C4-2B (cell line): ENCODE data around the gene TRIM37.

Experiments
- H3K27ac ChIP-seq: fragments of 450-650 bp; 2 replicates; pipeline ENCODE4 v1.5.1; 2017
- ZFX ChIP-seq: fragments of 450-650 bp; IDR thresholded peaks from 2 replicates; pipeline ENCODE4 v1.6.1; 2017
- TF ChIP-seq, protein P1 (sequence below): fragments of 450-650 bp; conservative IDR thresholded peaks from 2 replicates; pipeline ENCODE4 v1.5.1; 2017; ENCODE audit warnings: mild to moderate bottlenecking

TRIM37 gene

DNA sequence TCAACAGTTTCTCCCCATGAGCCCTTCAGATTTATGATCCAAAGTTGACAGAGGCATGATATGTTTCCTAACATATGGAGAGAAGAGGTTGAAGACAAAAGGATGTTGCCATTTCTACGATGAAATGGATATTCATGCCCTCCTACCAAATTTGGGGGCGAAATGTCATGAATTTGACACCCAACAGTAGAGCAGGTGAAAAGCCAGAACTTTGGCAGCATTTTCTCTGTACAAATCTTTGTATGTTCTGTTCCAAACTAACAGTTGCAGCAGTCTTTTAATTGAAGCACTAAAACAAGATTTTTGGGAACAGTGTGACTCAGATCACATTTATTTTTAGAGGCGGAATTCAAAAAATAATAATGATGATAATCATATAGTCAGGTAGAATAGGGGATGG lies 130.1 kb downstream of the TRIM37 start:
- H3K27ac ChIP-seq, result no peak overlapping the region
- no peak for TF ChIP-seq ZFX
- TF ChIP-seq, protein P1, sequence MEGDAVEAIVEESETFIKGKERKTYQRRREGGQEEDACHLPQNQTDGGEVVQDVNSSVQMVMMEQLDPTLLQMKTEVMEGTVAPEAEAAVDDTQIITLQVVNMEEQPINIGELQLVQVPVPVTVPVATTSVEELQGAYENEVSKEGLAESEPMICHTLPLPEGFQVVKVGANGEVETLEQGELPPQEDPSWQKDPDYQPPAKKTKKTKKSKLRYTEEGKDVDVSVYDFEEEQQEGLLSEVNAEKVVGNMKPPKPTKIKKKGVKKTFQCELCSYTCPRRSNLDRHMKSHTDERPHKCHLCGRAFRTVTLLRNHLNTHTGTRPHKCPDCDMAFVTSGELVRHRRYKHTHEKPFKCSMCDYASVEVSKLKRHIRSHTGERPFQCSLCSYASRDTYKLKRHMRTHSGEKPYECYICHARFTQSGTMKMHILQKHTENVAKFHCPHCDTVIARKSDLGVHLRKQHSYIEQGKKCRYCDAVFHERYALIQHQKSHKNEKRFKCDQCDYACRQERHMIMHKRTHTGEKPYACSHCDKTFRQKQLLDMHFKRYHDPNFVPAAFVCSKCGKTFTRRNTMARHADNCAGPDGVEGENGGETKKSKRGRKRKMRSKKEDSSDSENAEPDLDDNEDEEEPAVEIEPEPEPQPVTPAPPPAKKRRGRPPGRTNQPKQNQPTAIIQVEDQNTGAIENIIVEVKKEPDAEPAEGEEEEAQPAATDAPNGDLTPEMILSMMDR, result no peak

DNA sequence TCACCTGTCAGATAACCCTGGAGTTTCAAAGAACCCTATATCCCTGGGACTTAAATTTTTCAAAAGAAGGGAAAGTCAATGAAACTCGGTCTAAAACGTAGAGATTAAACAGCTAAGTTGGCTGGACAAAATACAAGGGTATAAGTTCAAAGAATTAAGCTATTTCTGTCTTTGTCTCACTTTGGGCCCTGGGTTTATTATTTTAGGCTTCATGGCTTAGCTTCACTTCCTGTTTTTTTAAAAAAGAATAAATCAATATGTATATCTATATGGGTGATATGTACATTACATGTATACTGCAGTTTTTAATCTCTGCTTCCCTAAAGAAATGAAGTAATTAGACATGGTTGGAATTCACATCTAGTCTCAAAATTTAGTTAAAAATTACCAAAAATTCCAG lies 132.3 kb downstream of the TRIM37 start:
- H3K27ac ChIP-seq, result no peak overlapping the region
- TF ChIP-seq, protein P1, result no peak
- no peak for TF ChIP-seq ZFX

DNA sequence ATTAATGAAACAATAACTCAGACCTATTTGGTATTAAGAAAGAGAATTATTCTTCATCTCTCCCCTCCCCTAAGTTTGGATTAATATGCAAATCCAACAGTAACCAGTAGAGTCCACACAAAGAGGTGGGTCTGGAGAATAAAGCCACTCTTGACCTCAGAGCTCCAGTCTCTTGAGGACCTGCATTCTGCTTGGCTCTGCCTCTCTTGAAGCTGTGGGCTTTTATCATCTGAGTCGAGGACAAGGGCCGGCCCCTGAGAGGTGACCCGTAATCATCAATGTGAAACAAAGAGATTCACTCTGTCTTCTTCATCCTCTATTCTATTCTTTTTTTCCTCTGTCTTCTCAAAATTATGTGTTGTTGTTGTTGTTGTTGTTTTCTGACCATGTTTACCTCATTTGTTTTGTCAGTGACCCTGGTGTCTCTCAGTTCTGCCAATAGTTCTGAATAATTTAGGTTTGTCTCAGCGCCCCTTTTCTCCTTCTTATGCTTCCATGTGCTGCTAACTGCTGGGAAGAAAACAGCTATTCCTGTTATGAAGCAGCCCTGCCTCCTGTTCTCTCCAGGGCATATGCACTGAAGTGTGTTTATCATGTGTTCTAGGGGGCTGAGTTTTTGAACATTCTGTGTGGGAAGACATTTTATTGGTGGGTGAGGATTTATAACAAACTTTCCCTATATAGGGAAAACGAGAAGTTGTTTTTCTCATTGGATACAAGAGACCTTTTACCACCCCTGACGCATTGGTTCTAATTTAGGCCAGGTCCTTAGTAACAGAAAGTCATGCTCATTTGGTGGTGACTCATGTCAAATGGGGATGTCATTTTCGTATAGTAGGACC lies 135.8 kb downstream of the TRIM37 start:
- TF ChIP-seq ZFX, result no peak
- TF ChIP-seq, protein P1, result no peak
- H3K27ac ChIP-seq, result no peak overlapping the region

DNA sequence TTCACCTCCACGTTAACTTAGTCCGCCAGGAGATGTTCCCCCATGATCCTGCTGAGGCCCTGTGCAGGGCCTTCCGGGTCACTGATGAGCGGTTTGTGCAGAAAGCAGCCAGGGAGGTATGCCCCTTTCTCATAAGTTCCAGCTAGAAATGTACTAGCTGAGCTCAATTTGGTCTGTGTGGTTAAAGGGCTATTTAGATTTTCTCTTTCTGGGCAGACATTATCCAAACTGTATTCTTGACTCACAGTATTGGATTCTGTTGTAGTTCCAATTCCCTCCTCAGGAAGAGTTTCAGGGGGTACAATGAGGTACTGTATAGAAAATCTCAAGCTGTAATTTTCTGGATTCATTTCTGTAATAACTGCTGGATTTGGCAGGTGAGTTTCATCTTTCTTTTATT lies 137.1 kb downstream of the TRIM37 start:
- no peak overlapping the region for H3K27ac ChIP-seq
- TF ChIP-seq, protein P1, result no peak
- TF ChIP-seq ZFX, result no peak

DNA sequence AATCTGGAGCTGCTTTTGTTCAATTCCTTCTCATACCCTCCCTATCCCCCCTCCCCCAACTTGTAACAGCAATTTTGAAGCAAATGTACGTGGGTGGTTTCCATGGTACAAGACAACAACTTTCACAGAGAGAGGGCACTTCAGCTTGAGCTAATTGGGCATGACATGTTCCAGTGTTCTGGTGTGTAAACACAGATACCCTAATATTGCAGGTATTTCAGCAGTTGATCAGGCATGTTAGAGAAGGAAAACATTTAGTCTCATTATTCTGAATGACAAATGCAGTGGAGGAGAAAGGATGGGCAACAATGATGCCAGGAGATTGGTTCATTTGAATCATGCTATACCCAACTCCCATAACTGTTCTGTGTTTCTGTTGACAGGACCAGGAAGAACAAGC lies 137.5 kb downstream of the TRIM37 start:
- TF ChIP-seq ZFX, result no peak
- TF ChIP-seq, protein P1, result no peak

DNA sequence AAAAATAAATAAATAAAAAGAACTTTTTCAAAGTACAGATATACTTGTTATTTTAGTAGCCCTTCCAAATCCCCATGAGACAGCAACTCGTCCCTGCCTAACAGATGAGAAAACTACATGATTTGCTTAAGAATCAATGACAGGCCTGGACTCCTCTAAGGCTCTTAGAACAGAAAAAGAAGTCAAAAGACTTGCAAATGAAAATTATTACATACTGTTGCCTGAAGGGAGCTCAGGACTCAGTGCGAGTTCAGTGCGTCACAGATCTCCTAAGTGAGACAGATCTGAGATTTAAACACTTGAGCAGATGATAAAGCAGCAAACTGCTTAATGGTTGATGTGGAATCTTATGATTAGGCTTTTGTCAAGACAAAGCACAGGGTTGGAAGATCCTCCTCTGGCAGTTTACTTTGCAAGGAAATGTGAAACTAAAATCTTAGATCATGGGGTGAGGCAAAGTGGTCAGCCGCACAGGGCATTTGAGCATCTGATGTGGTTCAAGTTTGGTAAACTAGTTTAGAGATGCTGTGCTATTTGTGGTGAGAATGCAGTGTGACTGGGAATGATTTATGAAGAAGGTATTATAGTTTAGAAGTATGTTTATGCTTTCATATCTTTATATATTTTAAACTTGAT lies 138.1 kb downstream of the TRIM37 start:
- no peak overlapping the region for H3K27ac ChIP-seq
- TF ChIP-seq, protein P1, result no peak
- TF ChIP-seq ZFX, result no peak

More for the DNA sequence above, 137.5 kb downstream of the TRIM37 start:
- no peak overlapping the region for H3K27ac ChIP-seq

DNA sequence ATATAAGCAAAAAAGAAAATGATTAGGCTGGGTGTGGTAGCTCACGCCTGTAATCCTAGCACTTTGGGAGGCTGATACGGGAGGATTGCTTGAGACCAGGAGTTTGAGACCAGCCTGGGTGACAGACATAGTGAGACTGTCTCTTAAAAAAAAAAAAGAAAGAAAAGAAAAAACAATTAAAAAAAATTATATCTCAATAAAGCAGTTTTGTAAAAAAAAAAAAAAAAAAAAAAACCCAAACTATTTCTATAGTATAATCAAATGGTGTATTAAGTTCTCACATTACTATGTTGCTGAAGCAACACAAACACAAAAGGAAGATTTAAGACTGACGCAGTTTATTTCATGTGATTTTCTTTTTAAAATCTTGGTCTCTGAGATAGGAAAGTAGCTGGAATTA lies 140.5 kb downstream of the TRIM37 start:
- no peak for TF ChIP-seq ZFX
- TF ChIP-seq, protein P1, result no peak
- H3K27ac ChIP-seq, result no peak overlapping the region
